ENCODE results near the gene S100A9. TPM values are rescaled to one million over a fixed set of nuclear protein-coding genes. Genes with fewer than 3 reads are reported as not detected.

S100A9 gene
- total and polyA plus RNA-seq, 2 experiments from 2014 or later: not detected

- TF ChIP-seq POLR2AphosphoS5 (IDR thresholded peaks at IDR 0.05; ENCODE audit: low read depth) (no peak), EZH2 (IDR thresholded peaks at IDR 0.05; ENCODE audit: low read depth, unreplicated experiment) (no peak), ETS1 (IDR thresholded peaks at IDR 0.05) (no peak), EZH2phosphoT487 (IDR thresholded peaks at IDR 0.05; ENCODE audit: unreplicated experiment) (no peak), ZNF462 (CRISPR knock-in tag; IDR thresholded peaks at IDR 0.05) (no peak), CREB1 (CRISPR knock-in tag; IDR thresholded peaks at IDR 0.05; ENCODE audit: low read depth) (no peak)
These were observed 41.9 kb downstream of the S100A9 start (continued) for GRCh38 chr1:153399401-153400055.

- Histone ChIP-seq H3K4me1 (ENCODE audit: insufficient read depth) (no peaks in the 10 kb centered on the region), H3K79me2 (replicated peaks; ENCODE audit: insufficient read depth) (no peaks in the 10 kb centered on the region), H3F3A (replicated peaks; ENCODE audit: low read depth) (no peaks in the 10 kb centered on the region), H3K27ac (ENCODE audit: low read depth) (no peak overlapping the region), H3K4me3 (no peak overlapping the region), H3K36me3 (ENCODE audit: insufficient read depth) (no peaks in the 10 kb centered on the region), H3K4me2 (no peak overlapping the region), H3K27me3 (ENCODE audit: insufficient read depth) (peaks cover 9% of the 10 kb centered on the region; the same call in 1 of the 2 replicates), H3K9me2 (ENCODE audit: insufficient read depth) (0 out of 2 replicates have a peak, but pooled peaks cover 3% of the 10 kb centered on the region), H2AFZ (no peak overlapping the region), H4K20me1 (replicated peaks; ENCODE audit: insufficient read depth) (no peaks in the 10 kb centered on the region)
- peaks cover 7% of the 10 kb centered on the region for H3K9me3 Mint-ChIP-seq
- no peak overlapping the region for H3K4me3 Mint-ChIP-seq
- peaks cover 13% of the 10 kb centered on the region; the same call in 2 of the 3 replicates for H3K4me1 Mint-ChIP-seq
- peaks cover 19% of the 10 kb centered on the region for H3K27me3 Mint-ChIP-seq (ENCODE audit: insufficient read depth, low read depth, poor library complexity)
- TF ChIP-seq ETS1 (IDR thresholded peaks at IDR 0.05) (no peak), CTCF (conservative IDR thresholded peaks at IDR 0.05; ENCODE audit: low read depth in 2 of 2) (peak; percentile 45 to 72)
- DNase-seq (ENCODE audit: low spot score): peak; percentile 53
- peak; percentile 71 for ATAC-seq
- peaks cover 2% of the 10 kb centered on the region; the same call in 2 of the 3 replicates for H3K36me3 Mint-ChIP-seq (ENCODE audit: low read depth)
- H3K27ac Mint-ChIP-seq: no peak overlapping the region
These were observed 42.6 kb downstream of the S100A9 start for GRCh38 chr1:153400244-153400643.
